ENCODE data around the gene DOCK8. TPM values are rescaled to one million over a fixed set of nuclear protein-coding genes. Genes with fewer than 3 reads are reported as not detected.

DOCK8 gene
- total and polyA plus RNA-seq, 2 of the 4 experiments (the other 2 are of a cell fraction) = not detected

GRCh38 chr9:347667-348292, 133.1 kb downstream of the DOCK8 start:
- H2AK5ac ChIP-seq (ENCODE audit: low read depth, low read length) = no peak overlapping the region
- H3K4me2 ChIP-seq (ENCODE audit: low read depth, low read length) = no peak overlapping the region
- in situ Hi-C loops (cut with MboI; ENCODE audit: low sequenced_read_pairs) = no loop called here
- H2BK120ac ChIP-seq (ENCODE audit: low read depth, low read length) = no peak overlapping the region
- H2AK9ac ChIP-seq (replicated peaks; ENCODE audit: low read depth, low read length, poor library complexity) = no peak overlapping the region
- TF ChIP-seq BHLHE40 (IDR thresholded peaks at IDR 0.05; ENCODE audit: low read depth, low read length) (no peak), FOS (IDR thresholded peaks at IDR 0.05; ENCODE audit: low read depth, low read length) (no peak), CEBPB (IDR thresholded peaks at IDR 0.05; ENCODE audit: low read depth, low read length) (no peak), POLR2A (IDR thresholded peaks at IDR 0.05; ENCODE audit: low read depth, low read length) (no peak), MAFK (IDR thresholded peaks at IDR 0.05; ENCODE audit: low read depth, low read length) (no peak), MXI1 (IDR thresholded peaks at IDR 0.05; ENCODE audit: borderline replicate concordance, low read depth, low read length) (no peak), USF2 (IDR thresholded peaks at IDR 0.05; ENCODE audit: low read depth, low read length) (no peak), SMC3 (IDR thresholded peaks at IDR 0.05; ENCODE audit: low read depth, low read length) (peak; percentile 47), CTCF (conservative IDR thresholded peaks at IDR 0.05; ENCODE audit: low read depth, low read length) (peak; percentile 66), CHD1 (IDR thresholded peaks at IDR 0.05; ENCODE audit: low read depth, low read length) (no peak), RFX5 (IDR thresholded peaks at IDR 0.05; ENCODE audit: low read depth, low read length) (no peak), MAZ (IDR thresholded peaks at IDR 0.05; ENCODE audit: borderline replicate concordance, low read depth, low read length) (no peak), RAD21 (IDR thresholded peaks at IDR 0.05; ENCODE audit: low read length) (peak; percentile 62), ELK1 (IDR thresholded peaks at IDR 0.05; ENCODE audit: borderline replicate concordance, low read depth, low read length) (no peak), NFE2L2 (IDR thresholded peaks at IDR 0.05; ENCODE audit: low read depth, low read length) (no peak), RCOR1 (IDR thresholded peaks at IDR 0.05; ENCODE audit: insufficient replicate concordance, low read length) (no peak)
- peak; percentile 72 for ATAC-seq (ENCODE audit: low read depth)
- POLR2A ChIA-PET (ENCODE audit: unreplicated experiment) = no interaction called here
- no peak overlapping the region for H3K18ac ChIP-seq (ENCODE audit: low read depth, low read length)
- H3K9me1 ChIP-seq (ENCODE audit: insufficient read depth, low read length) = no peaks in the 10 kb centered on the region
- DNase-seq = peak; percentile 41
- H3K27me3 ChIP-seq (ENCODE audit: control insufficient read depth, insufficient read depth, low read length) = peaks cover 18% of the 10 kb centered on the region
- CTCF ChIA-PET = interaction anchor here (1.0 kb wide), 2 partner anchors 12 to 657 kb away, joined by 3 read pairs; no protein-coding TSS in a partner anchor
- H3K27ac ChIP-seq (ENCODE audit: insufficient read depth, low read length) = no peak overlapping the region
- no peaks in the 10 kb centered on the region for H3K36me3 ChIP-seq (ENCODE audit: control insufficient read depth, insufficient read depth, low read length)
- H3K4me3 ChIP-seq (ENCODE audit: insufficient read depth, low read depth, low read length) = no peak overlapping the region
- no peak overlapping the region for H3K4ac ChIP-seq (ENCODE audit: low read depth, low read length)
- no peak overlapping the region for H3K14ac ChIP-seq (replicated peaks; ENCODE audit: low read depth, low read length)
- H4K91ac ChIP-seq (ENCODE audit: insufficient read depth, low read depth, low read length) = no peak overlapping the region
- WGBS, 2 experiments (ENCODE audit: extremely low coverage in 2 of 2, insufficient read length in 1 of 2) = no CpG with 5 or more reads among the region's 9 CpGs
- no peaks in the 10 kb centered on the region for H3K9me3 ChIP-seq (ENCODE audit: control insufficient read depth, insufficient read depth, low read length)
- no peak overlapping the region for H2BK20ac ChIP-seq (ENCODE audit: low read depth, low read length)
- no peak overlapping the region for H2AFZ ChIP-seq (replicated peaks; ENCODE audit: low read length, poor library complexity)
- no peak overlapping the region for H3K9ac ChIP-seq (ENCODE audit: low read depth, low read length)
- BruUV-seq (replicated peaks) = no TSS peak
- intact Hi-C loops (cut with micrococcal nuclease) = loop anchor here (5.0 kb wide), 1 partner anchor 660 kb away; no protein-coding TSS in a partner anchor
- H4K20me1 ChIP-seq (ENCODE audit: insufficient read depth, low read length) = no peaks in the 10 kb centered on the region
- no peak overlapping the region for H3K56ac ChIP-seq (ENCODE audit: extremely low read depth, insufficient read depth, low read length)
- H3K79me1 ChIP-seq (ENCODE audit: low read depth in 1 of 2, low read length in 2 of 2) = no peaks in the 10 kb centered on the region
- H3K23ac ChIP-seq (ENCODE audit: low read depth, low read length) = no peak overlapping the region
- H3K4me1 ChIP-seq (ENCODE audit: control insufficient read depth, insufficient read depth, low read length) = no peaks in the 10 kb centered on the region
- H4K5ac ChIP-seq (ENCODE audit: low read depth, low read length) = no peak overlapping the region
- no peak overlapping the region for H2BK15ac ChIP-seq (ENCODE audit: low read depth, low read length)
- H4K8ac ChIP-seq (ENCODE audit: low read depth in 2 of 2, low read length in 2 of 2) = no peak overlapping the region
- no peak overlapping the region for H2BK5ac ChIP-seq (ENCODE audit: low read depth, low read length, poor library complexity, severe bottlenecking)
- dilution Hi-C loops (cut with HindIII; ENCODE audit: low sequenced_read_pairs, unreplicated experiment) = no loop called here
